ENCODE data around the gene CPNE8.

CPNE8 gene

GRCh38 chr12:38689704-38690103, 215.7 kb downstream of the CPNE8 start:
- no peak overlapping the region for H3K4me3 ChIP-seq (replicated peaks; ENCODE audit: insufficient read depth, low read length)
- no peak for DNase-seq (ENCODE audit: low read depth in 1 of 2, low spot score in 1 of 2)
- TF ChIP-seq SPI1 (IDR thresholded peaks at IDR 0.05; ENCODE audit: borderline replicate concordance, low read depth) = no peak
- TF ChIP-seq CTCF (IDR thresholded peaks at IDR 0.05; ENCODE audit: insufficient read depth, low read length) = no peak
- TF ChIP-seq POLR2AphosphoS5 (IDR thresholded peaks at IDR 0.05; ENCODE audit: low read depth) = no peak
- TF ChIP-seq REST (IDR thresholded peaks at IDR 0.05; ENCODE audit: insufficient replicate concordance, low read depth) = no peak
- no peak for TF ChIP-seq GABPA (IDR thresholded peaks at IDR 0.05; ENCODE audit: low read depth)
- H3K27ac ChIP-seq (replicated peaks) = no peak overlapping the region
- no peaks in the 10 kb centered on the region for H3K27me3 ChIP-seq (ENCODE audit: insufficient read depth, poor library complexity, severe bottlenecking)

GRCh38 chr12:38689195-38689594, 216.2 kb downstream of the CPNE8 start:
- no peak for DNase-seq (ENCODE audit: low read depth in 1 of 2, low spot score in 1 of 2)
- Histone ChIP-seq H3K27me3 (ENCODE audit: insufficient read depth, poor library complexity, severe bottlenecking) (no peaks in the 10 kb centered on the region), H3K4me3 (replicated peaks; ENCODE audit: insufficient read depth, low read length) (no peak overlapping the region), H3K27ac (replicated peaks) (no peak overlapping the region)
- TF ChIP-seq SPI1 (IDR thresholded peaks at IDR 0.05; ENCODE audit: borderline replicate concordance, low read depth) = no peak
- no peak for TF ChIP-seq POLR2AphosphoS5 (IDR thresholded peaks at IDR 0.05; ENCODE audit: low read depth)
- no peak for TF ChIP-seq CTCF (IDR thresholded peaks at IDR 0.05; ENCODE audit: insufficient read depth, low read length)
- TF ChIP-seq REST (IDR thresholded peaks at IDR 0.05; ENCODE audit: insufficient replicate concordance, low read depth) = no peak
- no peak for TF ChIP-seq GABPA (IDR thresholded peaks at IDR 0.05; ENCODE audit: low read depth)

GRCh38 chr12:38682521-38682920, 222.9 kb downstream of the CPNE8 start:
- Histone ChIP-seq H3K4me3 (replicated peaks; ENCODE audit: insufficient read depth, low read length) (no peak overlapping the region), H3K27ac (replicated peaks) (no peak overlapping the region), H3K27me3 (ENCODE audit: insufficient read depth, poor library complexity, severe bottlenecking) (no peaks in the 10 kb centered on the region)
- TF ChIP-seq GABPA (IDR thresholded peaks at IDR 0.05; ENCODE audit: low read depth) (no peak), CTCF (IDR thresholded peaks at IDR 0.05; ENCODE audit: insufficient read depth, low read length) (no peak), POLR2AphosphoS5 (IDR thresholded peaks at IDR 0.05; ENCODE audit: low read depth) (no peak), REST (IDR thresholded peaks at IDR 0.05; ENCODE audit: insufficient replicate concordance, low read depth) (no peak), SPI1 (IDR thresholded peaks at IDR 0.05; ENCODE audit: borderline replicate concordance, low read depth) (no peak)
- DNase-seq (ENCODE audit: low read depth in 1 of 2, low spot score in 1 of 2) = no peak

All from HL-60 (cell line).